ENCODE measurements around the gene TMEM109.

- TF ChIP-seq CTCF (IDR thresholded peaks at IDR 0.05) (no peak), POLR2A (IDR thresholded peaks at IDR 0.05) (no peak)
Measured at GRCh38 chr11:60939855-60940254, 25.9 kb downstream of the TMEM109 start.
